Osteocyte (in vitro differentiated cells): ENCODE data around the gene IL11. TPM values are rescaled to one million over a fixed set of nuclear protein-coding genes. Genes with fewer than 3 reads are reported as not detected.

ENCODE experiments used
- DNase-seq: peaks from one replicate; pipeline ENCODE4 v3.0.0; 2021; ENCODE audit warnings: mixed read lengths; ENCODE audit not compliant: unreplicated experiment; ENCODE audit errors: extremely low spot score
- H3K27ac Mint-ChIP-seq: one replicate; pipeline ENCODE4 v1.8.0; 2021; ENCODE audit warnings: mild to moderate bottlenecking, mixed read lengths; ENCODE audit not compliant: unreplicated experiment
- H3K27me3 Mint-ChIP-seq: one replicate; pipeline ENCODE4 v1.8.0; 2021; ENCODE audit warnings: mixed read lengths; ENCODE audit not compliant: unreplicated experiment
- H3K36me3 Mint-ChIP-seq: one replicate; pipeline ENCODE4 v1.8.0; 2021; ENCODE audit warnings: mixed read lengths; ENCODE audit not compliant: unreplicated experiment
- H3K4me1 Mint-ChIP-seq: one replicate; pipeline ENCODE4 v1.8.0; 2021; ENCODE audit warnings: mixed read lengths; ENCODE audit not compliant: unreplicated experiment
- H3K4me3 Mint-ChIP-seq: one replicate; pipeline ENCODE4 v1.8.0; 2021; ENCODE audit warnings: mild to moderate bottlenecking, moderate library complexity, mixed read lengths; ENCODE audit not compliant: unreplicated experiment
- H3K9me3 Mint-ChIP-seq: one replicate; pipeline ENCODE4 v1.8.0; 2021; ENCODE audit warnings: mixed read lengths; ENCODE audit not compliant: unreplicated experiment
- CTCF ChIP-seq: fragments of 200-600 bp; sonication (generic); IDR thresholded peaks from 2 replicates; pipeline ENCODE4 v1.5.0; 2021; ENCODE audit warnings: antibody characterized with exemption, mild to moderate bottlenecking, moderate library complexity
- total RNA-seq: library from RNA; stranded (reverse); gene quantifications from 2 replicates; pipeline ENCODE4 v1.2.1, GENCODE V29; 2021

IL11 gene
- total RNA-seq, 1 donor from 2014 or later, result 1.0 TPM

- H3K27me3 Mint-ChIP-seq, result no peaks in the 10 kb centered on the region
- no peak for DNase-seq
- H3K27ac Mint-ChIP-seq, result peak overlapping the region; percentile 70
- no peaks in the 10 kb centered on the region for H3K9me3 Mint-ChIP-seq
- no peak for TF ChIP-seq CTCF
- peak overlapping the region; percentile 6 for H3K4me3 Mint-ChIP-seq
- peaks cover 14% of the 10 kb centered on the region for H3K36me3 Mint-ChIP-seq
- H3K4me1 Mint-ChIP-seq, result peaks cover 47% of the 10 kb centered on the region
Measured at GRCh38 chr19:55389386-55390317, 19.4 kb upstream of the IL11 start.

GRCh38 chr19:55387736-55388497, 17.7 kb upstream of the IL11 start:
- Mint-ChIP-seq H3K27ac (peak overlapping the region; percentile 96), H3K27me3 (no peaks in the 10 kb centered on the region), H3K4me1 (peaks cover 55% of the 10 kb centered on the region), H3K4me3 (peak overlapping the region; percentile 99), H3K9me3 (no peaks in the 10 kb centered on the region), H3K36me3 (peaks cover 14% of the 10 kb centered on the region)
- DNase-seq, result no peak
- TF ChIP-seq CTCF, result no peak

DNA sequence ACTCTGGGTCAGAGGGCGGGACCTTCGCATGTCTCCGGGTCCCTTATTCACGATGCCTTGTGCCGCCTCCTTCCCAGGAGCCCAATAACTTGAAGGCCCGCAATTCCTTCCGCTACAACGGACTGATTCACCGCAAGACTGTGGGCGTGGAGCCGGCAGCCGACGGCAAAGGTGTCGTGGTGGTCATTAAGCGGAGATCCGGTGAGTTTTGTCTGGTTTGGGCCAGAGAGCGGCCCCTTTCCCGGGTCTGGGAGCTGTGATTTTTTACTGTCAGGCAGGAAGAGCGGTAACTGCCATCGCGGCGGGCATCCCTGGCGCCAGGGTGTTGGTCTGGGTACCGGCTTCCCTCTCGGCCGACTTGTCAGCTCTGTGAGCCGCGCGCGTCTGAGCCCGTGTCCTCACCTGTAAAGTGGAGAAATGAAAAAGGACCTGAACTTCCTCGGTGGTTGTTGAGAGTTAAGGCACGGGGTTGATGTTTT, 16.3 kb upstream of the IL11 start:
- H3K27ac Mint-ChIP-seq, result peak overlapping the region; percentile 96
- H3K27me3 Mint-ChIP-seq, result no peaks in the 10 kb centered on the region
- H3K9me3 Mint-ChIP-seq, result no peaks in the 10 kb centered on the region
- peak overlapping the region; percentile 99 for H3K4me3 Mint-ChIP-seq
- peaks cover 14% of the 10 kb centered on the region for H3K36me3 Mint-ChIP-seq
- no peak for DNase-seq
- H3K4me1 Mint-ChIP-seq, result peaks cover 55% of the 10 kb centered on the region
- TF ChIP-seq CTCF, result no peak

GRCh38 chr19:55385724-55386492, 15.6 kb upstream of the IL11 start, which contains the start of gene RPL28:
Gene RPL28, plus strand, starts transcription at chr19:55385932. Its CDS starts 426 bp downstream, at chr19:55386358.
- H3K36me3 Mint-ChIP-seq, result peaks cover 14% of the 10 kb centered on the region
- peak within 1 kb of the TSS; percentile 99 for H3K4me3 Mint-ChIP-seq
- no peak for TF ChIP-seq CTCF
- H3K27ac Mint-ChIP-seq, result peak within 1 kb of the TSS; percentile 96
- H3K4me1 Mint-ChIP-seq, result peaks cover 54% of the 10 kb centered on the region
- peak; percentile 99 for DNase-seq
- no peaks in the 10 kb centered on the region for H3K27me3 Mint-ChIP-seq
- H3K9me3 Mint-ChIP-seq, result no peaks in the 10 kb centered on the region
